HCT116 (cell line): ENCODE results near the gene NLRP8. TPM values are rescaled to one million over a fixed set of nuclear protein-coding genes. Genes with fewer than 3 reads are reported as not detected.

Experiments
- ATAC-seq: fragments of 200-7000 bp; cut with Tn5 transposase; 2 replicates; pipeline ENCODE4 v1.9.1; 2020; ENCODE audit warnings: mild to moderate bottlenecking, moderate library complexity
- BruUV-seq: library from RNA; stranded (reverse); fragments of 400-500 nt; replicated peaks from 2 replicates; lab custom pipeline; 2021; lab: Mats Ljungman, UMichigan
- CTCF ChIA-PET: fragments of 300-600 bp; sonication (Branson Sonifier 250); formaldehyde crosslinking; loops from one replicate; lab custom pipeline; 2021; ENCODE audit warnings: antibody characterized with exemption; lab: Charles Lee
- POLR2A ChIA-PET: fragments of 300-600, 350-600 bp; sonication (Branson Sonifier 250); formaldehyde crosslinking; loops from one replicate; lab custom pipeline; 2021; ENCODE audit warnings: antibody characterized with exemption; lab: Charles Lee
- RAD21 ChIA-PET, 2 experiments: fragments of 300-600 bp; sonication (Branson Sonifier 250); formaldehyde crosslinking; loops; one replicate each; lab custom pipeline; 2023; ENCODE audit warnings: low total read pairs in 2 of 2; ENCODE audit not compliant: uncharacterized antibody in 2 of 2, unreplicated experiment in 2 of 2, low non-redundant PET in 1 of 2; lab: Charles Lee
- DNase-seq: peaks from one replicate; pipeline ENCODE4 v3.0.0-alpha.2; 2010; ENCODE audit warnings: low read depth, low spot score
- H2AFZ ChIP-seq: fragments of 200-600 bp; shearing (Covaris generic), sonication (generic); 2 replicates; pipeline ENCODE4 v1.6.1; 2017; ENCODE audit warnings: low read depth, mixed run types, mixed read lengths, antibody characterized with exemption, low read length; ENCODE audit not compliant: poor library complexity, severe bottlenecking
- H3K27ac ChIP-seq: 2 replicates; pipeline ENCODE4 v1.5.1; 2012; ENCODE audit warnings: low read depth, low read length
- H3K27me3 ChIP-seq: fragments of 200-600 bp; sonication (generic); 2 replicates; pipeline ENCODE4 v1.6.1; 2016; ENCODE audit warnings: mixed run types, low read length, mixed read lengths; ENCODE audit not compliant: insufficient read depth
- H3K36me3 ChIP-seq, 2 experiments: fragments of 200-500 bp in 1 of 2; fragments of 200-600 bp in 1 of 2; sonication (Bioruptor generic) in 1 of 2; sonication (generic) in 1 of 2; 2 replicates each; pipeline versions ENCODE4 v1.5.1 to v1.6.1; 2014 to 2016; ENCODE audit warnings: low read length in 2 of 2, inconsistent platforms in 1 of 2, mixed read lengths in 1 of 2, mixed run types in 1 of 2; ENCODE audit not compliant: insufficient read depth in 2 of 2, control insufficient read depth in 1 of 2
- H3K4me1 ChIP-seq, 2 experiments: fragments of 200-600 bp in 1 of 2; sonication (generic) in 1 of 2; 2 replicates each; pipeline versions ENCODE4 v1.5.1 to v1.6.1; 2012 to 2017; ENCODE audit warnings: low read length in 2 of 2, inconsistent platforms in 1 of 2, mild to moderate bottlenecking in 1 of 2, mixed read lengths in 1 of 2, mixed run types in 1 of 2, moderate library complexity in 1 of 2; ENCODE audit not compliant: insufficient read depth in 2 of 2, control insufficient read depth in 1 of 2
- H3K4me2 ChIP-seq: fragments of 200-600 bp; sonication (generic); 2 replicates; pipeline ENCODE4 v1.6.1; 2017; ENCODE audit warnings: mixed run types, low read length, mixed read lengths
- H3K4me3 ChIP-seq, 2 experiments: fragments of 200-600 bp in 1 of 2; sonication (generic) in 1 of 2; replicated peaks in 1 of 2; 2 replicates each; pipeline ENCODE4 v1.5.1; 2011 to 2016; ENCODE audit warnings: low read length in 2 of 2, control low read depth in 1 of 2, low read depth in 1 of 2, mild to moderate bottlenecking in 1 of 2, mixed read lengths in 1 of 2, mixed run types in 1 of 2
- H3K79me2 ChIP-seq: fragments of 200-600 bp; sonication (generic); 2 replicates; pipeline ENCODE4 v1.6.1; 2017; ENCODE audit warnings: mild to moderate bottlenecking, mixed run types, low read length, moderate library complexity, mixed read lengths; ENCODE audit not compliant: insufficient read depth
- H3K9ac ChIP-seq: fragments of 200-600 bp; sonication (generic); 2 replicates; pipeline ENCODE4 v1.6.1; 2016; ENCODE audit warnings: low read length, mixed read lengths
- H3K9me2 ChIP-seq: fragments of 200-600 bp; sonication (generic), shearing (Covaris generic); 2 replicates; pipeline ENCODE4 v1.6.1; 2017; ENCODE audit warnings: mixed run types, mild to moderate bottlenecking, moderate library complexity; ENCODE audit not compliant: insufficient read depth
- H3K9me3 ChIP-seq, 2 experiments: fragments of 200-500 bp in 1 of 2; fragments of 200-600 bp in 1 of 2; sonication (Bioruptor generic) in 1 of 2; sonication (generic) in 1 of 2; 2 replicates each; pipeline ENCODE4 v1.6.1; 2014 to 2017; ENCODE audit warnings: low read length in 2 of 2, mixed read lengths in 2 of 2, inconsistent platforms in 1 of 2, low read depth in 1 of 2, mild to moderate bottlenecking in 1 of 2, mixed run types in 1 of 2, moderate library complexity in 1 of 2; ENCODE audit not compliant: control insufficient read depth in 1 of 2, insufficient read depth in 1 of 2
- H4K20me1 ChIP-seq: fragments of 200-600 bp; sonication (generic), shearing (Covaris generic); 2 replicates; pipeline ENCODE4 v1.6.1; 2017; ENCODE audit warnings: mixed run types, mild to moderate bottlenecking, moderate library complexity; ENCODE audit not compliant: insufficient read depth
- CBX3 ChIP-seq: IDR thresholded peaks from 2 replicates; pipeline ENCODE4 v1.6.1; 2012; ENCODE audit warnings: low read depth
- ELF1 ChIP-seq: IDR thresholded peaks from 2 replicates; pipeline ENCODE4 v1.6.1; 2012; ENCODE audit warnings: low read depth, borderline replicate concordance
- EZH2 ChIP-seq: fragments of 200-600 bp; sonication (generic); IDR thresholded peaks from 2 replicates; pipeline ENCODE4 v1.6.1; 2017; ENCODE audit warnings: antibody characterized with exemption, mixed run types
- EZH2phosphoT487 ChIP-seq: fragments of 200-600 bp; IDR thresholded peaks from 2 replicates; pipeline ENCODE4 v1.6.1; 2018; ENCODE audit warnings: antibody characterized with exemption, borderline replicate concordance
- SIN3A ChIP-seq: IDR thresholded peaks from 2 replicates; pipeline ENCODE4 v1.6.1; 2012; ENCODE audit warnings: low read depth
- SP1 ChIP-seq: IDR thresholded peaks from 2 replicates; pipeline ENCODE4 v1.6.1; 2012; ENCODE audit warnings: low read depth
- SRF ChIP-seq: IDR thresholded peaks from 2 replicates; pipeline ENCODE4 v1.6.1; 2012; ENCODE audit warnings: low read depth
- TCF7L2 ChIP-seq: IDR thresholded peaks from 2 replicates; pipeline ENCODE4 v1.7.0; 2011; ENCODE audit warnings: borderline replicate concordance, inconsistent platforms; ENCODE audit not compliant: insufficient read depth, insufficient read length; ENCODE audit errors: extremely low read depth
- ZFX ChIP-seq: fragments of 450-650 bp; IDR thresholded peaks from 2 replicates; pipeline ENCODE4 v1.6.1; 2017
- intact Hi-C: fragments of 100-400 bp; cut with micrococcal nuclease; formaldehyde crosslinking; loops from 2 replicates; pipeline ENCODE4 v1.10.0; 2022
- total RNA-seq: library from RNA; stranded (reverse); gene quantifications from one replicate; pipeline ENCODE4 v1.2.1, GENCODE V29; 2021; ENCODE audit not compliant: unreplicated experiment
- TF ChIP-seq, protein P1 (sequence below): IDR thresholded peaks from 2 replicates; pipeline ENCODE4 v1.6.1; 2012
- TF ChIP-seq, protein P2 (sequence below): IDR thresholded peaks from 2 replicates; pipeline ENCODE4 v1.6.1; 2012; ENCODE audit warnings: low read depth
- TF ChIP-seq, protein P3 (sequence below): IDR thresholded peaks from 2 replicates; pipeline ENCODE4 v1.6.1; 2012

NLRP8 gene
- total RNA-seq, 1 experiment from 2014 or later = not detected

DNA sequence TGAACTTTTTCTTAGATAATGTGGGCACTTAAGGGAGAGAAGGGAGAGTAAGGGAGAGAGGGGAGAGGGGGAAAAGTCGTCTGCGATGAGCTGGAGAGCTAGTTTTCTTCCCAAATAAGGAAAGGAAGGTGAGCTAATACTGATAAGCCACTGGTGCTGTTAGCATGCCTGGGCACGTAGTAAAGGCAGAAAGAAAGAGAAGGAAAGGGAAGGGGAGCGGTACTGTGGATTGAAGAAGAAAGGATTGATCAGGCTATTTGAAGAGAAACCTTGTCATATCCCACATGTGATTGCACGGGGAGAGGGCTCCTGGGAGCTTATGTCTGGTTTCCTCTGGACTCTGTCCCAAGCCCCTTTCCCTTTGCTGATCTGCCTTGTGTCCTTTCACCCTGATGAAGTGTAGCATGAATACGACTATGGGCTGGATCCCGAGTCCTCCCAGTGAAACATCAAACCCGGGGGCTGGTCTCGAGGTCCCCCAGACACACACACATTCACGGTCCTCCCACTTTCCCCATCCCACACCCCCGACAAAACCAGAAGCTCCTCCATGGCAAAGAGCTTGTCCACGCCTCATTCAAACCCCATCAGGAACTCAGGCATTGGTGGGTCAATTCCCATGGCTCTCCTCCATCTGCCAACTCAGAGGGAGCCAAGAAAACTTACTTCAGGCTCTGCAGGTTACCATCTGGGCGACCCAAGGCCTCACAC lies 46.1 kb upstream of the NLRP8 start:
- ChIA-PET CTCF (no interaction called here), RAD21 (no interaction called here), POLR2A (no interaction called here)
- Histone ChIP-seq H2AFZ (no peak overlapping the region), H3K36me3 (no peaks in the 10 kb centered on the region), H3K4me1 (no peaks in the 10 kb centered on the region), H3K79me2 (no peaks in the 10 kb centered on the region), H3K27ac (no peak overlapping the region), H3K4me3 (no peak overlapping the region), H3K4me2 (no peak overlapping the region), H3K9me3 (no peaks in the 10 kb centered on the region), H4K20me1 (no peaks in the 10 kb centered on the region), H3K27me3 (peaks cover 22% of the 10 kb centered on the region), H3K9me2 (no peaks in the 10 kb centered on the region), H3K9ac (no peak overlapping the region)
- BruUV-seq = no TSS peak
- TF ChIP-seq TCF7L2 (no peak), ELF1 (no peak), ZFX (no peak), EZH2phosphoT487 (no peak), SRF (no peak), SP1 (no peak), EZH2 (no peak), CBX3 (no peak), SIN3A (no peak)
- TF ChIP-seq, protein P1, sequence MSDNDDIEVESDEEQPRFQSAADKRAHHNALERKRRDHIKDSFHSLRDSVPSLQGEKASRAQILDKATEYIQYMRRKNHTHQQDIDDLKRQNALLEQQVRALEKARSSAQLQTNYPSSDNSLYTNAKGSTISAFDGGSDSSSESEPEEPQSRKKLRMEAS = no peak
- TF ChIP-seq, protein P2, sequence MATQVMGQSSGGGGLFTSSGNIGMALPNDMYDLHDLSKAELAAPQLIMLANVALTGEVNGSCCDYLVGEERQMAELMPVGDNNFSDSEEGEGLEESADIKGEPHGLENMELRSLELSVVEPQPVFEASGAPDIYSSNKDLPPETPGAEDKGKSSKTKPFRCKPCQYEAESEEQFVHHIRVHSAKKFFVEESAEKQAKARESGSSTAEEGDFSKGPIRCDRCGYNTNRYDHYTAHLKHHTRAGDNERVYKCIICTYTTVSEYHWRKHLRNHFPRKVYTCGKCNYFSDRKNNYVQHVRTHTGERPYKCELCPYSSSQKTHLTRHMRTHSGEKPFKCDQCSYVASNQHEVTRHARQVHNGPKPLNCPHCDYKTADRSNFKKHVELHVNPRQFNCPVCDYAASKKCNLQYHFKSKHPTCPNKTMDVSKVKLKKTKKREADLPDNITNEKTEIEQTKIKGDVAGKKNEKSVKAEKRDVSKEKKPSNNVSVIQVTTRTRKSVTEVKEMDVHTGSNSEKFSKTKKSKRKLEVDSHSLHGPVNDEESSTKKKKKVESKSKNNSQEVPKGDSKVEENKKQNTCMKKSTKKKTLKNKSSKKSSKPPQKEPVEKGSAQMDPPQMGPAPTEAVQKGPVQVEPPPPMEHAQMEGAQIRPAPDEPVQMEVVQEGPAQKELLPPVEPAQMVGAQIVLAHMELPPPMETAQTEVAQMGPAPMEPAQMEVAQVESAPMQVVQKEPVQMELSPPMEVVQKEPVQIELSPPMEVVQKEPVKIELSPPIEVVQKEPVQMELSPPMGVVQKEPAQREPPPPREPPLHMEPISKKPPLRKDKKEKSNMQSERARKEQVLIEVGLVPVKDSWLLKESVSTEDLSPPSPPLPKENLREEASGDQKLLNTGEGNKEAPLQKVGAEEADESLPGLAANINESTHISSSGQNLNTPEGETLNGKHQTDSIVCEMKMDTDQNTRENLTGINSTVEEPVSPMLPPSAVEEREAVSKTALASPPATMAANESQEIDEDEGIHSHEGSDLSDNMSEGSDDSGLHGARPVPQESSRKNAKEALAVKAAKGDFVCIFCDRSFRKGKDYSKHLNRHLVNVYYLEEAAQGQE = no peak
- TF ChIP-seq, protein P3, sequence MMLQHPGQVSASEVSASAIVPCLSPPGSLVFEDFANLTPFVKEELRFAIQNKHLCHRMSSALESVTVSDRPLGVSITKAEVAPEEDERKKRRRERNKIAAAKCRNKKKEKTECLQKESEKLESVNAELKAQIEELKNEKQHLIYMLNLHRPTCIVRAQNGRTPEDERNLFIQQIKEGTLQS = no peak
- ATAC-seq = no peak
- no peak for DNase-seq
- intact Hi-C loops = no loop called here
